ENCODE data around the gene PLEK.
A peak's percentile ranks its signal among the peaks of the same experiment; 100 is the strongest.
"Not testable (repeated sequence)": the region's sequence is repeated elsewhere in the genome, so short reads cannot be mapped to it uniquely, and the experiment has no call there.

Gene PLEK

DNA sequence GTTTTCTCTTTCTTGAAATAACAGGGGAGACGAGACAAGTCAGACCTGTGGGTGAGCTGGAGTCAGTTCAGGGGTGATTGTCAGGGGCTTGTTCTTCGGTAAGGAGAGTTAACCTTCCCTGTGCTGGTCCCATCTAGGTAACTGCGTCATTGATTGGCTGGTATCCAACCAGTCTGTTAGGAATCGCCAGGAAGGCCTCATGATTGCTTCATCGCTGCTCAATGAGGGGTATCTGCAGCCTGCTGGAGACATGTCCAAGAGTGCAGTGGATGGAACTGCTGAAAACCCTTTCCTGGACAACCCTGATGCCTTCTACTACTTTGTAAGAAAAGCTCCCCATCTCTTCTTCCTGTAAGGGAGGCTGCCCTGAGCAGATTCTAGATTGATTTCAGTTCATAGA, 21.3 kb downstream of the PLEK start:
- no peak for DNase-seq

DNA sequence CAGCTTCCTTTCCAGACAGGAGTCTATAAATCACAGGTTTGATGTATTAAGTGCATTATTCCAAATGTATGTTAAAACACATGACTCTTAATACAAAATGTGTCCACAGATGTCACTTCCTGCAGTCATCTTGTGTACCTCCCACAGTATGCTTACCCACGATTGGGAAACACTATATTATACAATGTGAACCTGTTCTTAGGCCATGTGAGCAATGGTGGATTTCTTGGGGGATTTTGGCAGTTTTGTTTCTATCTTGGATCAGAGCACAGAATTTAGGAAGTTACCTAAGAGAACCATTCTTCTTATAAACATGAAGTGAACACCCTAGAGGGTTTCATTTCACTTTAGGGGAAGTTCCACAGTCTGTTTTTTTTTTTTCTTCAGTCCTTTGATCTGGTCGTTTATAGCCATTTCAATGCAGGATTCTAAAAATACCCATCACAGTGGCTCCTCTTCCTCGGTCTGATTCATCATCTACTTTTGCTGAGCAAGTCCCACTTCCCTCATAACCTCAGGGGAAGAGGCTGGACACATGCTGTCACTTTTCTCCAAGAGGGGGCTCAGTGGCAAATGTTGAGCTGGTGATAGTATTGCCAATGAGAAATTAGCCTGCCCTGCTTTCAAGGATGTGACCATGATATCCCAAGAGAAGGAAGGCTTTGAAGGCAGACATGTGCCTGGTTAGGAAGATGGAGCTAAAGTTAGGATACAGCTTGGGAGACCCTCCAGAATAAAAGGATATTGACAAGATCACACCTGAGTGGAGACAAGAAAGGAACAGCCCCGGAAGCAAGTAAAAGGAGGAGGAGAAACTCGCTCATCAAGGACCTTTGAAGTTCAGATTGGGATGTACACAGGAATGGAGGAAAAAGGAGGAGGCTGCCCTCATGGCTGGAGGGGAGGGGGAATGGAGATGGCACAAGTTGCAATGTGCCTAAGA, 22.6 kb downstream of the PLEK start:
- peak; percentile 43 to 48 for DNase-seq

- no peak for DNase-seq
These were observed 23.3 kb downstream of the PLEK start for GRCh38 chr2:68388358-68388757.

DNA sequence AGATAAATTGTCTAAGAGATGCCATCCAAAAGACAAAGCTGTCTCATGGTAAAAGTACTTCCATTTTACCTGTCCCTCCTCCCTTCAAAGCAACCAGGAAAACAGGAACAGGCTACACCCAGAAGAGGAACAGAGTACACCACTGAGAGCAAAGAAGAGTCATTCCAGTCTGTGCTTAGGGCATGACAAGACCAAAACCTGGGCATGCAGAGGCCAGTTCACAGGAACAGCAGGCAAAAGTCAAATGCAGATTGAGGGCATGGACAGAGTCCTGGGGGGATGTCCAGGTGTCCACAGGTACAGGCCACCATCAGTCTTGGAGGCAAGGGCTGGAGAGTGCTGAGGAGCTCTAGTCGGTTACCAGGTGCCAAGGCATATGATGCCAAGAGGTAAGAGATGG, 23.7 kb downstream of the PLEK start:
- no peak for DNase-seq

DNA sequence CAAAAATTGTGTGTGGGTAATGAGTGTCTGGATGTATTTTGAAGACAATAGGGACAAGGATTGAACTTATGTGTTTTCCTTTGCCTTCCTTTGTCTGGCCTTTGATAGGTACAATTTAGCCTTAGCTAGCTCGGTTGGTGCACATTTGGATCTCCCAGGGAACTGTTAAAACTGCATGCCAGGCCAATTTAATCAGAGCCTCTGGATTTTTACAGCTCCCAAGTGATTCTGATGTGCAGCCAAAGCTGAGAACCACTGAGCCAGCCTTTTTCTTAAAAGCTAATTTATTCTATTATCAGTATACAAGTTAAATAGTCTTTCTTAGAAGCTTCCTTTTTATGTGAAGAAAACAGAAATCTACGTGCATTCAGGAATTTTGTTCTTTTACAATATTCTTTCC, 25.0 kb downstream of the PLEK start:
- DNase-seq = no peak

DNA sequence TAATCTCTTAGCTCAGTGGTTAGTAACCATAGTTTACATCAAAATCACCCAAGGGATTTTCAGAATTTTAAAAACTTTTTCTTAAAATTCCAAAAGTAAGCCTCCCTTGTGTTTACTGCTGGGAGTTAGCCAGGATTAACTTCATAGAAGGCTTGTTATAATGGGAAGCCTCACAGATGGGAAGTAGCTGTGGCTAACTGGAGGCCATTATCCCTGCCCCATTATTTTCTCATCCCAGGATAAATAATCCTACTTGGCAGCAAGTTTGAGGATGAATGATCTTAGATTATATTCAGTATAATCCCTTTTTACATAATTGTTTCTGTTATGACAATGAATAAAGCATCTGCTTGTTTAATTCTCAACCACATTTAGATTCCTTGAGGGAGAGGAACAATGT, 25.5 kb downstream of the PLEK start:
- DNase-seq = no peak

DNA sequence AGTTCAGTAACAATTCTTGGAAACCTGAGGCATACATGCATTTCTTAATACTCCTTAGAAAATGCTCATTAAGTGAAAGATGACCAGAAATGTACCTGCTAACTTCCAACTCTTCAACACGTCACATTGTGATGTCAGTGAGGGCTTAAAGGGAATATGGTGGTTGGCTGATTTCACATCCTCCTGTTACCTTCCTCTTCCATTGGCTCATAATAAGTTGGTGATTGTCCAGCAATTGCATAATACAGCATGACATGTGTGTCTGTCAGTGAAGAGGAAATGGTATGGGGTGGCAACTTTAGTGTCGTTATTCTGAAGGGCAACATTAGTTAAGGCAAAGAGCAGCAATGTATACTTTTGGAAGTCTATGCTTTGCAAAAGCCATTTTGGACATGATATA, 26.0 kb downstream of the PLEK start:
- peak; percentile 20 to 37 for DNase-seq

DNA sequence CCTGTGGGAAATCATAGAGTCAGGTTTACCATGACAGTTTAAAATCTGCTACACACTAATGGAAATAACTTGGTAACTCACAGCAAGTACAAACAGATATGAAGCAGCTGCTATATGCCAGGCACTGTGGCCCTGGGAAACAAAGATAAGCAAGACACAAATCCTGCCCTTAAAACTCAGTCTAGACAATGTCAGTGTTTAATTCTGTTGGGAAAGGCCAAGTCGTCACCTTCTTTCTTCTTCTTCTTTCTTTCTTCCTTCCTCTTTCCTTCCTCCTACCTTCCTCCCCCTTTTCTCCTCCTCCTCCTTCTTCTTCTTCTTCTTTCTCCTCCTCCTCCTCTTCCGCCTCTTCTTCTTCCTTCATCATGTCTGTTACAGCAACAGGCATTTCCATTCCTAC, 26.8 kb downstream of the PLEK start:
- no peak for DNase-seq

- no peak for DNase-seq
These were observed 31.0 kb downstream of the PLEK start for GRCh38 chr2:68396093-68396492.

GRCh38 chr2:68397704-68398263, 32.7 kb downstream of the PLEK start:
- not testable (repeated sequence) for DNase-seq

DNA sequence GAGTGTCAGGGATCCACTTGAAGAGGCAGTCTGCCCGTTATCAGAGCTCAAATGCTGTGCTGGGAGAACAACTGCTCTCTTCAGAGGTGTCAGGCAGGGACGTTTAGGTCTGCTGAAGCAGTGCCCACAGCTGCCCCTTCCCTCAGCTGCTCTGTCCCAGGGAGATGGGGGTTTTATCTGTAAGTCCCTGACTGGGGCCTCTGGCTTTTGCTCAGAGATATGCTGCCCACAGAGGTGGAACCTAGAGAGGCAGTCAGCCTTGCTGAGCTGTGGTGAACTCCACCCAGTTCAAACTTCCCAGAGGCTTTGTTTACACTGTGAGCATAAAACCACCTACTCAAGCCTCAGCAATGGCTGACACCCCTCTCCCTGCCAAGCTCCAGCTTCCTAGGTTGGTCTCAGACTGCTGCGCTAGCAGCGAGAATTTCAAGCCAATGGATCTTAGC, 38.1 kb downstream of the PLEK start:
- DNase-seq = no peak

DNA sequence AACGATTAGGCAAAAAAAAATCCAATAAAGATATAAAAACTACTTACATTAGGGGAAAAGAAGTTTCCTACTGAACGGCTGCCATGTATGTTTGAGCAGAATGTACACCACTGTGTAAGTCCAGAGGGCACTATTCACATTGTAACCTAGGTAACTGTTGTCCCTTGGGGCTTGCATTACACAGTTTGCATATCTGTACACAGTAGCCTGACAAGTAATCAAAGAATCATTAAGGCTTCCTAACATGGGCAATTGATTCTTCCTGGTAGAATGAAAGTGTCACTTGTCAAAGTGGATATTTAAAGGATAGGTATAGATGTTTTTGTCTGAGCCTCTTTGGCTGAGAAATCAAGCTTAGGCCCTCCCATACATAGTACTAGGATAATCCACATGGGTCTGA, 39.1 kb downstream of the PLEK start:
- no peak for DNase-seq

DNA sequence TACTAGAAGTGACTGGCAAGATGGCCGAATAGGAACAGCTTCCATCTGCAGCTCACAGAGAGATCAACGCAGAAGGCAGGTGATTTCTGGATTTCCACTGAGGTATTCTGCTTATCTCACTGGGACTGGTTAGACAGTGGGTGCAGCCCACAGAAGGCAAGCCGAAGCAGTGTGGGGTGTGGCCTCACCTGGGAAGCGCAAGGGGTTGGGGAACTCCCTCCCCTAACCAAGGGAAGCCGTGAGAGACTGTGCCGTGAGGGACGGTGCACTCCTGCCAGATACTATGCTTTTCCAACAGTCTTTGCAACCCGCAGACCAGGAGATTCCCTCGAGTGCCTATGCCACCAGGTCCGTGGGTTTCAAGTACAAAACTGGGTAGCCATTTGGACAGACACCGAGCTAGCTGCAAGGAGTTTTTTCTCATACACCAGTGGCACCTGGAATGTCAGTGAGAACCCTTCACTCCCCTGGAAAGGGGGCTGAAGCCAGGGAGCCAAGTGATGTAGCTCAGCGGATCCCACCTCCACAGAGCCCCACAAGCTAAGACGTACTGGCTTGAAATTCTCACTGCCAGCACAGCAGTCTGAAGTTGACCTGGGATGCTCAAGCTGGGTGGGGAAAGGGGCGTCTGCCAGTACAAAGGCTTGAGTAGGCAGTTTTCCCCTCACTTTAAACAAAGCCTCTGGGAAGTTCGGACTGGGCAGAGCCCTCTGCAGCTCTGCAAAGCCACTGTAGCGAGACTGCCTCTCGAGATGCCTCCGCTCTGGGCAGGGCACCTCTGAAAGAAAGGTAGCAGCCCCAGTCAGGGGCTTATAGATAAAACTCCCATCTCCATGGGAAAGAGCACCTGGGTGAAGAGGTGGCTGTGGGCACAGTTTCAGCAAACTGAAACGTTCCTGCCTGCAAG, 40.1 kb downstream of the PLEK start:
- no peak for DNase-seq

- peak; percentile 83 to 87 for DNase-seq
These were observed 46.5 kb downstream of the PLEK start for GRCh38 chr2:68411397-68412126.

DNA sequence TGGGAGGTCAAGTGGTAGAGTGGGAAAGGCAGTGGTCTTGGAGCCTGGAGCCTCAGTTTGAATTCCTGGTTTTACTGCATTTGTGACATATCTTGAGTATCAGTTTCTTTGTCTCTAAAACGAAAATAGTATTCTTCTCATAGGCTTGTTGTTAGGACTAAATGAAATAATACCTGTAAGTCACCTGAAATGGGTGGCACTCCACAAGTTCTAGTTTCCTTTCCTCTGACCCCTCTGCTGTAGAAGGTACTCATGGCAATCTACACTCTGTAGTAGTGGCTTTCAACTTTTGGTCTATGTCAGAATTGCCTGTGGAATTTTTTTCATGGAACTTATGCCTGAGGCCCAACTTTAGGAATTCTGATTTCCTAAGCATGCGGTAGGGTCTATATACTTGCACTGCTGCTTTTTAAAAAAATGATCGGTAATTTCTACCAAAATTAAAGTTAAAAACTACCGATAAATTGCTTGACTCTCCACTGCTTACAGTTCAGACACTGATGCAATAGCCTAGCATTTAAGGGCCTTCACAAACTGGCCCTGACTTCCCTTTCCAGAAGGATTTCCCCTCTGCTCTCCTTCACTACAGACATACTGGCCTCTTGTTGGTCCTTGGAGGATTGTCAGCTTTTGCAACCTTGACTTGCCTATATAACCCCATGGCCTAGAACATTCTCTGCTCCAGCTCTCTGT, 47.2 kb downstream of the PLEK start:
- peak; percentile 19 to 44 for DNase-seq

DNA sequence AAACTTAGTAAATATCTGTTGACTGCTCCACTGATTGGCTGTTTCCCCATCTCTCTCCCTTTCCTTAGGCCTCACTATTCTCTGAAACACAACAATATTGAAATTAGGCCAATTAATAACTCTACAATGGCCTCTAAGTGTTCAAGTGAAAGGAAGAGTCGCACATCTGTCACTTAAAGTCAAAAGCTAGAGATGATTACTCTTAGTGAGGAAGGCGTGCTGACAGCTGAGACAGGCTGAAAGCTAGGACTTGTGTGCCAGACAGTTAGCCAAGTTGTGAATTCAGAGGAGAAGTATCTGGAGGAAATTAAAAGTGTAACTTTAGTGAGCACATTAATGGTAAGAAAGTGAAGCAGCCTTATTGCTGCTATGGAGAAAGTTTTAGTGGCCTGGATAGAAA, 48.4 kb downstream of the PLEK start:
- no peak for DNase-seq

DNA sequence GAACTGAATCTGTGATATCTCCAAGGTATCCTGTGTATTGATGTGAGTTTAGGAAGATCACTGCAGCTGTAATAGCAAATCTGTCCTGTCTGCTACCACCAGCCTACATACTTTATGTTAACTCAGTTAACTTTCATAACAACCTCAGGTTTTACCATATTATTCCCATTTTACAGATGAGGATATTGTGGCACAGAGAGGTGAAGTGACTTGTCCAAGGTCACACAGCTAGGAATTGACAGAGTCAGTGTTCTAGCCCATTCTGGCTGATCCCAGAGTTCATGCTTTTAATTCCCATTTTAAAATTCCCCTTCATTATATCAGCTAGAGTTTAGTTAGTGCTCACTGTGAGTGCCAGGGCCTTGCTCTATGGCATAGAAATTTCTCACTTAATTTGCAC, 49.4 kb downstream of the PLEK start:
- DNase-seq = no peak

- DNase-seq = no peak
These were observed 49.8 kb downstream of the PLEK start for GRCh38 chr2:68414876-68415275.

GRCh38 chr2:68415521-68415920, 50.4 kb downstream of the PLEK start:
- no peak for DNase-seq

DNA sequence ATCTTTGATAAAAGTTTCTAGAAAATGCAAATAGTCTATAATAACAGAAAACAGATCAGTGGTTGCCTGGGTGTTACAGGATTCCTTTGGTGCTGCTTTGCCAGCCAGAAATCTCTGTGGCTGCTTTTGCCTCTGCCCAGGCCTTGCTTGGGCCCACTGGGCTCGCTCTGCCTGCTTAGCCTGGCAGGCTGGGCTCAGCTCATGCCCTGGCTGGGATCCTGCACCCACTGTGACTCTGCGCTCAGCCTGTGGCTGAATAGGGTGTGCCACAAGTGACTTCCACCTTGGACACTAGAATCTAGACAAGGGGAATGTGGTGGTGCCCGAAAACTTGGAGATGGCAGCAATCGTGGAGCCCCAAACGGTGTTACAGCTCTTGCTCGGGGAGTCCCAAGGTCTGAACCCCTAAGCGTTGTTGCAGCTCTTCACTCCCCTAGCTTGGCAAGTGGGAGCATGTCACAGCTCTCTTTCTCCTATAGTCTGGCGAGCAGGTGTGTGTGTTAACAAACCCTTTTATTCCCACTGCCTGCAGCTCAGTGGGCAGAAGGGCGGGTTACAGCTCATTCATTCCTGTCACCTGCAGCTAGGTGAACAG, 51.1 kb downstream of the PLEK start:
- no peak for DNase-seq

DNA sequence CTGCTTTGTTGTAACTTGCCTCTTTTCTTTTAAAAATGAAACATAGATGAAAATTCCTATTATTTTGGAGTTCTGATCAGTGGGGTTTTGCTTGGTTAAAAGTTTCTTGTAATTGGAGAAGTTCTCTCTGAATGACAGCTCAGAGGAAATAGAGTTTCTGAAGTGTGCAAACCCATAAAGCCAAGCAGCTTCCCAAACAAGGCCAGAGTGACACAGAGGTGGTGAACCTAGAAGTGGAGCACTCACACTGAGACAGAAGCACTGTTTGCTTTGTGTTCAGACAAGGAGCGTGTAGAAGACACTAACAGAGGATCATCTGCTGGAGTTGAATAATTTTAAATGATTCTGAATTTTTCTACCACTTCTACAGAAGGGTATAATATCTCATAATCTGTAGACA, 52.8 kb downstream of the PLEK start:
- DNase-seq = peak; percentile 43 to 47

DNA sequence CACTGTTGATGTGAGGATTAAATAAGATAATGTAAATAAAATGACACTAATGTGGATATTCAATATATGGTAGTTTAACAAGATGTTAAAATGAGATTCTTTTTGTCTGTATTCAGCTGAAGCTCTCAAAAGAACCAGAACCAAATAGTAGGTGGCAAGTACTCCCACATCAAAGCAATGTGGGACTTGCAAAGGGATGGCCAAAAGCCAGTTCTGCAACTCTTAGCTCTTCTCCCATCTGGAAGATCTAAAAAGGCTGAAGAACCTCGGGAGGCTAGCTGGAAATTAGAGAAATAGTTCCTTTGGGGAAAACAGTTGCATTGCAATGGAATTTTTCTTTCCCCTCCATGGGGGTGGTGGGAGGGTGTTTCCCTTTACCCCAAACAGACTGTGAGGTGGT, 53.3 kb downstream of the PLEK start:
- no peak for DNase-seq
